ENCODE results near the gene AIFM2.
"Not testable (repeated sequence)": the region's sequence is repeated elsewhere in the genome, so short reads cannot be mapped to it uniquely, and the experiment has no call there.

AIFM2 gene

DNA sequence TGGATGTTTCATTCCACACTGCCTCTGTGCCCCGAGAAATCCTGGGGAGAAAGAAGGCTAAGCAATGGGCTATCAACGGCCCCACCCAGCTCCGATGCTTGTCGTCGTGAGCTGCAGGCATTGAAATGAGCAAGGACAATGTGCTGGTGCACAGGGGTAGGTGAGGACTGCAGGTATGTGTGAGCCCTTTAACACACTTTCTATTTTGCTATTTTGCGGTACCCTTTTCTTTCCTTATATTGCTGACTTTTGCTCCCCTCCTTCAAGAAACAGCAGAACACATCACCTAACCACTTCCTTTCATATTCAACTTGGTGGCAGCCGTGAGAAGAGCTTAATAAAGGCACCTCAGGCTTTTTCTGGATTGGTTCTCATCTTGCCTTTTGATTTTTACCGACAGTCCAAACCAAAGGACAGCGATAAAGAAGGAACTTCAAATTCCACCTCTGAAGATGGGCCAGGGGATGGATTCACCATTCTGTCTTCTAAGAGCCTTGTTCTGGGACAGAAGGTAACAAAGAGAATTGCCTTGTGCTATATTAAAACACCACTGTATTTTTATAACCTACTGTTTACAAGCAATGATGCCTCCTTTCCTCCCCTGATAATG, 39.2 kb downstream of the AIFM2 start:
- no peak for DNase-seq (ENCODE audit: low read depth in 3 of 3)

DNA sequence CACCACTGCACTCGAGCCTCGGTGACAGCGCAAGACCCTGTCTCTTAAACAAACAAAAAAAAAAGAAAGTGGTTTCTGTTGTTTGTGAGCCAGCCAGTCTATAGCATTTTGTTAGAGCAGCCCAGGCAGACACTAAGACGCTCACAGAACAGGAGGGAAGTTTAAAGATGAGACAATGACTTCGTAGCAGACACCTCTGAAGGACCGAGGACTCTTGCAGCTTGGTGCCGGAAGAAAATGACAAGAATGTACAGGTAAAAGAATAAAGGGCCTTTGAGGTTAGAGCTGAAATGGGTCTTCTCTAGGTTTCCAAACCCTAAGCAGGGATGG, 40.3 kb downstream of the AIFM2 start:
- no peak for DNase-seq (ENCODE audit: low read depth in 3 of 3)

DNA sequence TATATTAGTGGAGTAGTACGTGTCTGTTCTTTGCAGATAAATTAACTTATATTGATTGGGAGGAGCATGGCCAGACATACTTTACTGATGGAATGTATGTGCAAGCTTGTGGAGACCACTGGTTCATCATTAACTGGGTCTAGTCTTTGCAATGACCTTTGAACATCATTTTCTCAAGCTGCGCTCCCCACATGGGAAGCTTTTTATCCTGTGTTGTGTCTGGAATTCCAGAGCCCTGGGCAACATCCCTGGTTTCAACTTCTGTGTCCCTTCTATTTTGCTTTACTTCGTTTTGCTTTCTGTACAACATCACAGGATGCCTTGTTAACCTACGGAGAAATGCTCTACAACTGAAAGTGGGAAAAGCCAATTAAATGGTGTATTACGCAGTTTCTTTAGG, 41.7 kb downstream of the AIFM2 start:
- DNase-seq (ENCODE audit: low read depth in 3 of 3): no peak

DNA sequence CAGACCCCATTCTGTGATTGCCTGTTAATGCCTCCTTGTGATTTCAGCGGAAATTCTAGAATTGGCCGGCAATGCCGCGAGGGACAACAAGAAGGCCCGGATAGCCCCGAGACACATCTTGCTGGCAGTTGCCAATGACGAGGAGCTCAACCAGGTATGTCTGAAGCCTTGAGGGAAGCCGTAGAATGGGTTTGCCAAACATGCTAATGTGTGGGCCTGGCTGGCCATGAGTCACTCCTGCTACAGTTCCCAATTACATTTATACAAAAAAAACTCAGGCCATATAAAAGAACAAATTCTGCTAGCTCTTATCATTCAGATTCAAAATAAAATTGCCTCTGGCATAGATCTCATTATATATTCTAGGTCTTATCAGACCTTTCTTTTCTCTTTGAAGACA, 42.6 kb downstream of the AIFM2 start:
- DNase-seq (ENCODE audit: low read depth in 3 of 3): no peak

DNA sequence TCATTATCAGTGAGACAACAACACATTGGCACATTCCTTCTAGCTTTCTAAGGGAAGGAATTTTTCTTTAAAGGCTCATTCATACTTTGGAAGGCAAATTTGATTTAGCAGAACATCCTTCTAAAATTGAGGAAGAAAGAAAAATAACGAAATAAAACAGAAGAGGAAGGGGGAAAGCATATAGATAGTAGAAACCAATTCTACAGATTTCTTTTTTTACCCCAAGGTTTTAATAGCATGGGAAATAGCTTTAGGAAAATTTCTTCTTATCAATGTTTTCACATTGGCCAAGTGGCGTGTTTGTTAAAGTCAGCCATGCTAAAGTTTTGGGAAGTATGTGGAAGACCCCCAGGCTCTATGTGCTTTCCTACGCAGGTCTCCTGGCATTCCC, 44.3 kb downstream of the AIFM2 start:
- no peak for DNase-seq (ENCODE audit: low read depth in 3 of 3)

DNA sequence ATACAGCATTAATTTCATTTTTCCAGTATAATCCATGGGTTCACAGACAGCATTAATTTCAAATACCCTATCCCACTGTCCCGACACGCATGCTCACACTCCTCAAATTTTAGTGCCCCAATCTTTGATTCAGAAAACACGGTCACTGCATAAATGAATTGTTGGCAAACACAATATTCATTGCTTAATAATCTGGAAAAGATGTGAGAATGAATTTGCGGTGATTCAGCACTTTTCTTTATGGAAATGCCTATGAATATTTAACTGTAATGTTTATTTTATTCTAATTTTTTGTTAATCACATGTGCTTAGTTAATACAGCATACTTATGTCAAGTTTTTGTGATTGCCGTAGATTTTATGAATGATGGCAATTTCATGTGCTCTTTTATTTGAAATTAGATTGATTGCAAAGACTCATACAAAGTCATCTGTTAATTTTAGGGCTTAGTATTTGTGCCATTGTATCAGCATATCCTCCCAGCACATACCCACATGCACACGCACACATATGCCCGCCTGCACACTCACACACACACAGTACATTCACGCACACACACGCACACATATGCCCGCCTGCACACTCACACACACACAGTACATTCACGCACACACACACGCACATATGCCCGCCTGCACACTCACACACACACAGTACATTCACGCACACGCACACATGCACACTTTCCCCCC, 44.9 kb downstream of the AIFM2 start:
- DNase-seq (ENCODE audit: low read depth in 3 of 3): no peak

DNA sequence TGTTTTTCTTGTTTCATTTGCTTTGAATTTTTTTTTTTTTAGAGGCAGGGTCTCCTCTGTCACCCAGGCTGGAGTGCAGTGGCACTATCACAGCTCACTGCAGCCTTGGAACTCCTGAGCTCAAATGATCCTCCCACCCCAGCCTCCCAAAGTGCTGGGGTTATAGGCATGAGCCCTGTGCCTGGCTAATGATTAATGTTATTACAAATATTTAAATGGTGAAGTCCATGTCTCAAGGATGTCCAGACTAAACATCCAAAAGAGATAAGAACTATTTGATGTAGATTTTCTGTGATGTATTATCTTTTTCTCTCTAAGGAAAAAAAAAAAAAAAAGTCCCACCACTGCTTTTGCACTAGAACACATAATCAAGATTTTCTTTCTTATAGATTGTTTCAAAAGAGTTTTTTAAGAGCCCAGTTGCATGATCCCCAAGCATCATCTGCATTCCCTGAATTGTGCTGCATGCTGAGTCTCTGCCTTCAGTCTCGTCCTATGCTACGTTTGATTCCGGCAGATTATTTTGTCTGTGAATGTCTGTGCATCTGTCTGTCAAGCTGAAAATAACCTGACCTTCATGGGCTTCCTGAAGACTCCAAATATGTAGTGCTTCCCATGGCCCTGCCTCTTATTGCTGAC, 46.5 kb downstream of the AIFM2 start:
- DNase-seq (ENCODE audit: low read depth in 3 of 3): no peak

DNA sequence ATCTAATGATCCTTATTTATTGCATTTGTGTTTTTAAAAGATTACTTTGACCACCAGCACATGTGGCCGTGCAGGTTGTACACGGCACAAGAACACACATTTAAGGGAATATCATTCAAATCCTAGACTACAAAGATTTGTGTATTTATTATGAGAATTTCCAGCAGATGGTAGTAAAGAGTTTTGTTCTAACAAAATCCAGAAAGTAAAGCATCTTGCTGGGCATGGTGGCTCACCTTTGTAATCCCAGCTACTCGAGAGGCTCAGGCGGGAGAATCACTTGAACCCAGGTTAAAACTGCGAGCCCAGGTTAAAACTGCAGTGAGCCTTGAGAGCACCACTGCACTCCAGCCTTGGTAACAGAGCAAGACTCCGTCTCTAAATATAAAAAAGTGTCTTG, 48.4 kb downstream of the AIFM2 start:
- no peak for DNase-seq (ENCODE audit: low read depth in 3 of 3)

DNA sequence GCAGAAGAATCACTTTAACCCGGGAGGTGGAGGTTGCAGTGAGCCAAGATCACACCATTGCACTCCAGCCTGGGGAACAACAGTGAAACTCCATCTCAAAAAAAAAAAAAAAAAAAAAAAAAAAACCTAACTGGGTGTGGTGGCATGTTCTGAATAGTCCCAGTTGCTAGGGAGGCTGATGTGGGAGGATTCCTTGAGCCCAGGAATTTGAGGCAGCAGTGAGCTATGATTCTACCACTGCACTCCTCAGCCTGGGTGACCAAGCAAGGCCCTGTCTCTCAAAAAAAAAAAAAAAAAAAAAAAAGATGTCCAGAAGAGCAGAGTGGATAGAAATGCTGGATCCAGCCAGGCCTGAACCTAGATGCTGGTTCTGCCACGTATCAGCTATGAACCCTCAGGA, 51.8 kb downstream of the AIFM2 start:
- not testable (repeated sequence) for DNase-seq (ENCODE audit: low read depth in 3 of 3)

DNA sequence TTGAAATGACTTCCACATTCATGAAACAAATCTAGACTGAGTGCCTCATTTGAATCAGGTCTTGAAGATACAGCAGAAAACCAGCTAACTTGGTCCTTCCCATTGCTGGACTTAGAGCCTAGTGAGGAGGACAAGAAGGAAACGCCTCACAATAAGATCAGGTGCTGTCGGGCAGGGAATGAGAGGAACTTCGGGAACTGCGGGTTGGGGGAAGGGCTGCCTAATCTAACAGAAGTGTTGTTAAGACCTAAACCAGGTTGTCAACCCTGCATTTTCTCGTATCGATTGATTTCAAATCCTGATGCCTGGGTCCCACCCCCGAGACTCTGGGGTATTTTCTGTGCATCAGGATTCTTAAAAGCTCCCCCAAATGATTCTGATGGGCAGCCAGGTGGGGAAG, 53.7 kb downstream of the AIFM2 start:
- no peak for DNase-seq (ENCODE audit: low read depth in 3 of 3)

DNA sequence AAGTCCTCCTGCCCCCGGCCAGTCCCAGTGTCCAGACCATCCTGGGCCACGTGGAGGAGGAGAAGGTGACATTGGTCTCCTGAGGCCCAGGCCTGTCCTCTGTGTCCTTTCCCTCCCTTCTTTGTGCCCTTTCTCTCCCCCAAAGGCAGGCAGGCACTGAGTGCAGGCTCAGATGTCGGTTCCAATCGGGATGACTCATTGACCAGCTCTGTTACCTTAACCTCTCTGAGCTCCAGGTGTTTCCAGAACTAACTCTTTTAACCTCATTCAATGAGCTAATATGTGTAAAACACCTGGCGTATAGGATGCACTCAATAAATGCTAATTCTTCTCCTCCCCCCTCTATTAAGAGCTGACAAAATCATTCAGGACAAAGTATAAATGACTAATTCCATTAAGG, 54.3 kb downstream of the AIFM2 start:
- DNase-seq (ENCODE audit: low read depth in 3 of 3): no peak

DNA sequence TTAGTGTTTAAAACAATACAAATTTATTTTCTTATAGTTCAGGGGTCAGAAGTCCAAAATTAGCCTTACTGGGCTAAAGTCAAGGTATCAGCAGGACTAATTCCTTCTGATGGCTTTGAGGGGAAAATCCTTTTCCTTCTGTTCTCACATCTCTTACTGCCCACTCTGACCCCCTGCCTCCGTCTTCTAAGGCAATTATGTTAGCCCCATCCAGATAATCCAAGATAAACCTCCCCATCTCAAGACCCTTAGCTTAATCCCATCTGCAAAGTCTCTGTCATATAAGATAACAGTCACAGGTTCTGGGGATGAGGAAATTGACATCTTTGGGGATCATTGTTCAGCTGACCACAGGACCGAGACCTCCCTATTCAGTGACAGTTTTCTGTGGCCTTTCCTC, 57.7 kb downstream of the AIFM2 start:
- no peak for DNase-seq (ENCODE audit: low read depth in 3 of 3)

DNA sequence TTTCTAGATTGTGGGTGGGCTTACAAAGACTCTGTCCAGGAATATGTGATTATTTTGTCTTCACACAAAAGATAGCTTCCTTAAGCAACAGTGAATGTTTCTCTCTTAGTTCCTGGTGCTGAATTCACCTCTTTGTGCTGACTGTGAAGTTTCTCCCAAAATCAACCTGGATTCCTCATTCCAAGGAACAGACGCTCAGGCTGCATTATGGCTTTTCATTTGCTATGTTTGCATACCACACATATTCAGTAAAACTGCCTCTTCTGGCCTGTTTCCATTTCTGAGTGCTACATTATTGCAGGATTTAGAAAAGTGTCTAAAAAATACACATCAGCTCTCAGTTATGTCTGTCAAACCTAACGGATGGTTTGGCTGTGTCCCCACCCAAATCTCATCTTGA, 58.5 kb downstream of the AIFM2 start:
- no peak for DNase-seq (ENCODE audit: low read depth in 3 of 3)

DNA sequence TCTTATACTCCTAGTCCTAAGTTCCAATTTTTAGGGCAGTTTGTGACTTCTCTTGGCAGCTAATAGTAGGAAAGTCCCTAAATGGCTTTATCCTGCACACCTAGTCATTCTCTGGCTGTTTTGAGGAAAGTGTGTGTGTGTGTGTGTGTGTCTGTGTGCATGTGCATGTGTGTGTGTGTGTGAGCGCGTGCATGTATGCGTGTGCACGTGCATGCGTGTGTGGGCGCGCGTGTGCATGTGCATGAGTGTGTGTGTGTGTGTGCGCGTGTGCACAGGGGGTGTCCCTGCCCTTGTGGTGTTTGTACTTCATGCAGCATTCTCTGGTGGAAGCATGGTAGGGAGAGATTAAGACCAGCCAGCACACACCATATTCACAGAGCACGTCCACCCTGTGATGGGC, 61.8 kb downstream of the AIFM2 start:
- no peak for DNase-seq (ENCODE audit: low read depth in 3 of 3)

DNA sequence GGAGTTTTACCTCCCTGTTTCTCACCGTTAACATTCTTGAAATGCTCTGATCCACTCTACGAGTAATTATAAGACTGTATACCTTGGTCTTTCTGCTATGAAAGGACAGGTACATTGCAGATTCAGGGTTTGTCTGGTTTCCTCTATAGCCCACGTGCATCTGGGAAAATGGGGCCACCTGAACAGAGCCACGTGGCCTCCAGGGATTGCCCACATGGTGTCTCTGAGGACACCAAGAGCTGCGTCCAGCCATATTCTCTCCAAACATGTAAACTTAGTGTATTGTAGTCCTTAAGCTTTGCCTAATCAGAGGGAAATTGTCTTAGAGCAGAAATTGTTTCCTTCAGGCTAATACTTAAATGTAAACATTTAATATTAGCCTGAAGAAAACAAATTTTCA, 63.3 kb downstream of the AIFM2 start:
- no peak for DNase-seq (ENCODE audit: low read depth in 3 of 3)

DNA sequence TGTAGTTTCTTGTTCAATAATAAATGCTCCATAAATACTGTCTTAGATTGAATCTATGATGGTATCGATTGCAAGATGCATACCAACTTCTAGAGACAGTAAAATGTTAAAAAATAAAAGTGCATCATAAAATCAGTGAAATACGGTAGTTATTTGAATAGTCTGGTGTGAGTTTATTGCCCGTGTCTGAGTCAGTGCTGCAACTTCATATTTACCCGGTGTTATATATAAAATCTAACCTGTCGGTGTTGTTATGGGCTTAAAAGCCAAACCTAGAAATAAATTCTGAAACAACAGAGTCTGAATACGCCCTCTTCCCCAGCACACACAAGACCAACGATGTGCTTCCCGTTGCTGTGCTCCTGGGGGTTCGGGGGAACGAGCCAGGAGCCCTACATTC, 63.7 kb downstream of the AIFM2 start:
- no peak for DNase-seq (ENCODE audit: low read depth in 3 of 3)

DNA sequence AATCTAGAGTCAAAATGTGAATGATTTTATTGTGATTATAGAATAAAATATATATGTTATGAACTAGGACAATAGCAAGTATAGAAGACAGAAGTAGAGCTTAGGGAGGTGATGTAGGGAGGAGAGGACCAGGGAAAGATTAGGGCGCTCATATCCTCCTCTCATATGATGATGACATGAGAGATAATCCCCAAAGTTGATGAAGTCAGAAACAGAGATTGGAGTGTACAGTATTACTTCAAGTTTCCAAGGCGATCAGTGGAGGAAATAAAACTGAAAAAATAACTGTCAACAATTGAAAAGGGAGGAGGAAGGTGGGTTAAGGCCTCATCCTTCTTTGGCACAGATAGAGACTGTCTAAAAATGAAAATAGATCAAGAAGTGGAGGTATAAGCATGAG, 65.0 kb downstream of the AIFM2 start:
- DNase-seq (ENCODE audit: low read depth in 3 of 3): no peak

DNA sequence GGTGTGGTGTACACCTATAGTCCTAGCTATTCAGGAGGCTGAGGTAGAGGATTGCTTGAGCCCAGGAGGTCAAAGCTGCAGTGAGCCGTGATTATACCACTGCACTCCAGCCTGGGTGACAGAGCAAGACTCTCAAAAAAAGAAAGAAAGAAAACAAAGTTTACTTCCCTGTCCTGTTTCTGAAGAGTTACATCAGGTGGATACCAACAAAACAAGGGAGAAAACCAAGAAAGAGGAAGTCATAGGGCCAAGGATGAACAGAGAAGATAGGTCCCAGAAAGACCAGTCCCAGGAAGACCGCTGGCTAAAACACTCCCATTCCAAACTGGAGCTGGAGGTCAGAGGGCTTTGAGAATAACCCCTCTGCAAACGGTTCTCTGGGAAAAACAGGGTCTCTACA, 66.4 kb downstream of the AIFM2 start:
- DNase-seq (ENCODE audit: low read depth in 3 of 3): no peak

DNA sequence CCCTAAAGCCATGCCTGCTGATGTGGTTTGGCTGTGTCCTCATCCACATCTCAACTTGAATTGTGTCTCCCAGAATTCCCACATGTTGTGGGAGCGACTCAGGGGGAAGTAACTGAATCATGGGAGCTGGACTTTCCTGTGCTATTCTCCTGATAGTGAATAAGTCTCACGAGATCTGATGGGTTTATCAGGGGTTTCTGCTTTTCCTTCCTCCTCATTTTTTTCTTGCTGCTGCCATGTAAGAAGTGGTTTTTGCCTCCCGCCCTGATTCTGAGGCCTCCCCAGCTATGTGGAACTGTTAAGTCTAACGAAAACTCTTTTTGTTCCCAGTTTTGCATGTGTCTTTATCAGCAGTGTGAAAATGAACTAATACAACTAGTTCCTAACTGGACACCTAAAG, 68.1 kb downstream of the AIFM2 start:
- DNase-seq (ENCODE audit: low read depth in 3 of 3): no peak

DNA sequence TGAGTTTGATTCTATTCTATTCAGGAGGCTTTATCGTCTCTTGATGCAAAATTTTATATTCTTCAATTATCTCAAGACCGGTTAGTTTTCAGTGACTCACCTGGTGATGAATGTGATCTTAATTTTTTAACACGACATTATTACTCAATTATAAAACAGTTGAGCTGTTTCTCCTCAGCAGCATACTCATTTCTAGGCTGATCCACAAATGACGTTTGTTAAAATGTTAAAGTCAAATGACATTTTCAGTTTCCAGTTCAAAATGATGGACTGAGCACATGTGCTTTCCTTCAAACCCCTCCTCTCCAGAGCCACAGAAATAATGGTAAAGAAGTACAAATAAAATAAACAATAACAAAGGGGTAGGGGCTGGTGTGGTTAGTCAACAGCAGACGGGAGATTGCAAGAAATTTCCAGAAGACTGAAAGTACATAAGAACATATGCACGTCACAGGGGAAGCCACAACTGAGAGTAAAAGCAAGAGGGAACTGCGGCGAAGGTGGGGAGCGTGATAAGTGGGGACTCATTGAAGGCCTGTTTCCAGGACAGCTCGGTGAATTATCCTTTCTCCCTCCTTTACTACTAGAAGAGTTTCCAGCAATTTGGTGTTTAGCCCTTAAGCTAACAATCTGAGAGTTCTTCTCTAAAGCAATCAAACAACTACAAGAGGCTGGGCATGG, 69.1 kb downstream of the AIFM2 start:
- no peak for DNase-seq (ENCODE audit: low read depth in 3 of 3)

Data from stimulated activated CD4-positive, alpha-beta T cell treated with anti-CD3 and anti-CD28 coated beads, TNF-alpha, amount 100 ng/mL, for 24 hours (primary cell).